Measurements from ENCODE around the gene CCR2.
A peak's percentile ranks its signal among the peaks of the same experiment; 100 is the strongest.

Gene CCR2

DNA sequence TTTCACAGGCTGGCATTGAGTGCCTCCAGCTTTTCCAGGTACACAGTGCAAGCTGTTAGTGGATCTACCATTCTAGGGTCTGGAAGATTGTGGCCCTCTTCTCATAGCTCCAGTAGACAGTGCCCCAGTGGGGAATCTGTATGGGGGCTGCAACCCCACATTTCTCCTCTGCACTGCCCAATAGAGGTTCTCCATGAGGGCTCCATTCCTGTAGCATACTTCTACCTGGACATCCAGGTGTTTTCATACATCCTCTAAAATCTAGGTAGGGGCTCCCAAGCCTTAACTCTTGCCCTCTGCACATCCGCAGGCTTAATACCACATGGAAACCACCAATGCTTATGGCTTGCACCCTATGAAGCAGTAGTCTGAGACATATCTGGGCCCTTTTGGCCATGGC is 15.1 kb upstream of the CCR2 start:
- Mint-ChIP-seq H3K9me3 (peaks cover 10% of the 10 kb centered on the region), H3K27me3 (no peaks in the 10 kb centered on the region), H3K4me1 (no peaks in the 10 kb centered on the region), H3K4me3 (no peak overlapping the region), H3K27ac (no peak overlapping the region), H3K36me3 (peaks cover 5% of the 10 kb centered on the region)
- no peak for ATAC-seq (ENCODE audit: low read depth)
- DNase-seq (ENCODE audit: low spot score in 2 of 2), result peak in 1 of 2 donors; percentile 5

- Mint-ChIP-seq H3K4me3 (no peak overlapping the region), H3K4me1 (peaks cover 11% of the 10 kb centered on the region), H3K9me3 (peaks cover 11% of the 10 kb centered on the region), H3K27ac (no peak overlapping the region), H3K27me3 (no peaks in the 10 kb centered on the region), H3K36me3 (no peaks in the 10 kb centered on the region)
- DNase-seq (ENCODE audit: low spot score in 2 of 2) (no peak), ATAC-seq (ENCODE audit: low read depth) (no peak)
Observed at GRCh38 chr3:46344476-46344875, 9.4 kb upstream of the CCR2 start.

DNA sequence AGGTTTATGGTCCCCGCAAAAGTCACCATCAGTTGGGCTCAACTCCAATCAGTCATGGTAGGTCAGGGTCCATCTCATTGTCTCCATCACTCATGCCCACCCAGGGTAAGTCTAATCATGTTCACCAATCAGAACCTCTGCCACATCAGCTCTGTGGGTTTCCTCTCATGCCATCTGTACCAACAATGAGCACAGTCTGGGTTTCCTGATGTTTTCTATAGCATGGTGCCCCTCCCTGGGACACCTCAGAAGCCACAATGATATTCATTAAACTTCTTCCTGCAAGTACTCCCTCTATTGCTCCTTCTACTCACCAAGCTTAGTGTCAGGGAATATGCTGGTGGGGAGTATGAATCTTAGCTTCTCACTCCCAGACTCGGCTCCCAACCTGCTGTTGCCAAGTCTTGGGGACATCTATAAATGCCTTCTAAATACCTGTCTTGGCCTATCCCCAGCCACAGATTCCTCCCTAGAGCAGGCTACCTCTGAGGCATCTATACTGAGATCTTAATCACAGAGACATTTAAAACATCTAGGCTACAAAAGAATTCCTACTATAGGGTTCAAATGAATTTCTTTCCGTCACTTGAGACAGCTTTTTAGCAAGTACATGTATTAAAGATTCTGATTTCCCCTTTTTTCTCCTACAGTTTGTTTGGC is 5.0 kb upstream of the CCR2 start:
- ATAC-seq (ENCODE audit: low read depth), result peak; percentile 23
- peaks cover 38% of the 10 kb centered on the region for H3K4me1 Mint-ChIP-seq
- H3K9me3 Mint-ChIP-seq, result peaks cover 5% of the 10 kb centered on the region
- H3K36me3 Mint-ChIP-seq, result no peaks in the 10 kb centered on the region
- peak overlapping the region; percentile 60 for H3K4me3 Mint-ChIP-seq
- H3K27me3 Mint-ChIP-seq, result no peaks in the 10 kb centered on the region
- peak overlapping the region; percentile 76 for H3K27ac Mint-ChIP-seq
- no peak for DNase-seq (ENCODE audit: low spot score in 2 of 2)

DNA sequence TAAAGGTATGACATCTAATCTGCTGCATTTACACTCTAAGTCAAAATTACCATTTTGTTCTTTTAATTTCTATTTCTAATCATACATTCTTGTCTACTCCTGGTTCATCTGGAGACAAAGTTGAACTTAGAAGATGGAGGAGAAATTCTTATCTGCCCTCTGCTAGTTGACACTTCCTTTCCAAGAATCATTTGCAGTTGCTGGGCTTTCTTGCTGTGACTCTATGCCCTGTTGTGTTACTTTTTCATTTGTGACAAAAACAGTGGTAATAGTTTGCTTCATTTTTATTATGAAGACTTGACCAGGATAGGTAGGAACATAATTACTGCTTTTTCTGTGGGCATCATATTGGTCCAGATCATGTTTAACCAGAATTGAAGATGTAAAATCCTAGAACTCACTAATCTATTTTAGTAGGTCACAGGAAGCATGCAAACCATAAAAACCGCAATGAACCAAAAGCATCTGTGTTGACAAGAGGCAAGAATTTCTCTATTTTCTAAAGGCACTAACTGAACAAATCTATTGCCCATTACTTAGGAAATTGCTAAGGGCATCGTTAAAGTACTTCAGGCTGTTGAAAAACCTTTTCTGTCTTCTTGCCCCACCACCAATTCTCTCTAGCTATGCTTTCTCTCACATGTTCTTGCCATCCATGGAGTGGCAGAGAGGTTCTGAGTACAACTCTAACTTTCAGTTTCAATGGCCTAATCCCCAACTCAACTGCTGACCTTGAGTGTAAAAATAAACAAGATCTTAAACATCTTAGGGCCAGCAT is 4.2 kb upstream of the CCR2 start:
- H3K9me3 Mint-ChIP-seq, result peaks cover 5% of the 10 kb centered on the region

DNA sequence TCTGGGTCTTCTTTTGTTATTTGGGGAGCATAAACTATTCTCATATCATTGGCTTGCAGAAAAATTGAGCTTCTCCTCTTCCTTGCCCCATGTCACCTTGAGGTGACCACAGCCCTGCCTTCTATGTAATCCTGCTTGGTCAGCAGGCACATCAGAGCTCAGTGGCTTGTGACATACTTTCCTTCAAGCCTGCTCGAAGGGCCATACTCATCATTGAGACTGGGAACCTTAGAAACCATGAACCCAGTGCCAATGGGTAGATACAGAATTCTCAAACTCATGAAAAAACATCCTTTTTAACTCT is 3.7 kb upstream of the CCR2 start:
- H3K27me3 Mint-ChIP-seq, result peaks cover 2% of the 10 kb centered on the region
- no peak for DNase-seq (ENCODE audit: low spot score in 2 of 2)
- H3K4me1 Mint-ChIP-seq, result peaks cover 46% of the 10 kb centered on the region
- H3K9me3 Mint-ChIP-seq, result peaks cover 5% of the 10 kb centered on the region
- H3K36me3 Mint-ChIP-seq, result peaks cover 2% of the 10 kb centered on the region
- no peak for ATAC-seq (ENCODE audit: low read depth)
- peak overlapping the region; percentile 60 for H3K4me3 Mint-ChIP-seq
- H3K27ac Mint-ChIP-seq, result peak overlapping the region; percentile 76

More for the DNA sequence above, 4.2 kb upstream of the CCR2 start:
- Mint-ChIP-seq H3K36me3 (no peaks in the 10 kb centered on the region), H3K4me1 (peaks cover 42% of the 10 kb centered on the region), H3K4me3 (peak overlapping the region; percentile 60), H3K27me3 (no peaks in the 10 kb centered on the region), H3K27ac (peak overlapping the region; percentile 76)
- no peak for DNase-seq (ENCODE audit: low spot score in 2 of 2)
- ATAC-seq (ENCODE audit: low read depth), result peak; percentile 65

DNA sequence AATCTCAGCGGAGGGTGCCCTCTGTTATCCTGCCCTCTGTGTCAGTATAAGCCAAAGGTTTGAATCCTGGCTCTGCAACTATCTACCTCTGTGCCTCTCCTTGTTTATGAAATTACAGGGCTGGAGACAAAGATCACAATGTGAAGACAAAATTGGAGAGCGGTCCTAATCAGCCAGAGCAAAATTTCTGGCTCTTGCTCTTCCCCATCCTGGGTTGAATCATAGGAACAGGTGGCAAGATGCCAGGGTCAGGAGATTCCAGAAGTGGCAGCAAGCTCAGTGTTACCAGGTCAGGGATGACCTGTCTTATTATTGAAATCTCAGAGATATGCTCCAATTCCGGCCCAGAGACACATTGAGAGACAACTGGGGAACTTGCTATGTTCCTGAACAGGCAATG is 2.3 kb upstream of the CCR2 start:
- H3K27me3 Mint-ChIP-seq, result peaks cover 2% of the 10 kb centered on the region
- DNase-seq (ENCODE audit: low spot score in 2 of 2), result no peak
- no peak overlapping the region for H3K27ac Mint-ChIP-seq
- no peak overlapping the region for H3K4me3 Mint-ChIP-seq
- H3K36me3 Mint-ChIP-seq, result peaks cover 2% of the 10 kb centered on the region
- peaks cover 4% of the 10 kb centered on the region for H3K9me3 Mint-ChIP-seq
- H3K4me1 Mint-ChIP-seq, result peaks cover 53% of the 10 kb centered on the region
- no peak for ATAC-seq (ENCODE audit: low read depth)

DNA sequence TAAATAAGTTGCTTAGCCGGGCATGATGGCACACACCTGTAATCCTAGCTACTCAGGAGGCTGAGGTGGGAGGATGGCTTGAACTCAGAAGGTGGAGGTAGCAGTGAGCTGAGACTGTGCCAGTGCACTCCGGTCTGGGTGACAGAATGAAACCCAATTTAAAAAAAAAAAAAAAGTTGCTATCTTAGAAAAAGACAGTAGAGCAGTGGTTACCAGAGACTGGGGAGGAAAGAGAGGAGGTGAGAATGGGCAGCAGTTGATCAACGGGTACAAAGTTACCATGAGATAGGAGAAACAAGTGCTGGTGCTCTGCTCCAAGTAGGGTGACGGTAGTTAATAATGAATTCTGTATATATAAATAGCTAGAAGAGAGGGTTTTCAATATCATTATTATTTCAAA is 821 bp upstream of the CCR2 start:
- no peak for ATAC-seq (ENCODE audit: low read depth)
- Mint-ChIP-seq H3K4me1 (peaks cover 54% of the 10 kb centered on the region), H3K4me3 (peak overlapping the region; percentile 6), H3K36me3 (peaks cover 4% of the 10 kb centered on the region), H3K27me3 (peaks cover 2% of the 10 kb centered on the region), H3K9me3 (peaks cover 4% of the 10 kb centered on the region), H3K27ac (no peak overlapping the region)
- no peak for DNase-seq (ENCODE audit: low spot score in 2 of 2)

DNA sequence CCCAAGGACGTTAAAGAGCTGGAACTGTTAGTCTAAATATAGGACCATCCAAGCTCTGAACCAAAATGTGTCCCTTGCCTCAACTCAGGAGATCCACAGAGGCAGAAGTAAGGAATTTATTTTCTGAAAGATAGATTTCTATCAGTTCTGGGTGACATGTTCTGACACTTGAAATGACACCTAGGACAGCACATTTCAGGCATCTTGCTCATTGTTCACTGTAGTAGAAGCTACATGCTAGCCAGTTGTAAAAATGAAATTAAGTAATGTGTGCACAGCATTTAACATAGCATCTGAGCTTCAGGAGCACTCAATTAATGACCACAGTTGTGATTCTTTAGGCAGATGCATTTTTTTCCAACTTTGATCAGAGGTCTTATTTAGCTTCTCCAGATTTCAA is 567 bp downstream of the CCR2 start:
- H3K9me3 Mint-ChIP-seq, result no peaks in the 10 kb centered on the region
- peaks cover 4% of the 10 kb centered on the region for H3K36me3 Mint-ChIP-seq
- no peak for ATAC-seq (ENCODE audit: low read depth)
- H3K27ac Mint-ChIP-seq, result no peak overlapping the region
- peaks cover 53% of the 10 kb centered on the region for H3K4me1 Mint-ChIP-seq
- DNase-seq (ENCODE audit: low spot score in 2 of 2), result no peak
- H3K27me3 Mint-ChIP-seq, result peaks cover 2% of the 10 kb centered on the region
- peak overlapping the region; percentile 88 for H3K4me3 Mint-ChIP-seq

GRCh38 chr3:46354984-46355383 is 1.1 kb downstream of the CCR2 start:
- Mint-ChIP-seq H3K36me3 (peaks cover 4% of the 10 kb centered on the region), H3K4me3 (peak overlapping the region; percentile 88), H3K4me1 (peaks cover 52% of the 10 kb centered on the region), H3K27me3 (peaks cover 2% of the 10 kb centered on the region), H3K9me3 (no peaks in the 10 kb centered on the region), H3K27ac (no peak overlapping the region)
- DNase-seq (ENCODE audit: low spot score in 2 of 2), result no peak
- ATAC-seq (ENCODE audit: low read depth), result no peak

GRCh38 chr3:46356276-46356675 is 2.4 kb downstream of the CCR2 start:
- Mint-ChIP-seq H3K27ac (no peak overlapping the region), H3K4me1 (peaks cover 57% of the 10 kb centered on the region), H3K4me3 (peak overlapping the region; percentile 27), H3K36me3 (peaks cover 4% of the 10 kb centered on the region), H3K27me3 (peaks cover 2% of the 10 kb centered on the region), H3K9me3 (no peaks in the 10 kb centered on the region)
- DNase-seq (ENCODE audit: low spot score in 2 of 2) (no peak), ATAC-seq (ENCODE audit: low read depth) (no peak)

- H3K9me3 Mint-ChIP-seq, result no peaks in the 10 kb centered on the region
Observed at GRCh38 chr3:46356909-46357308, 3.0 kb downstream of the CCR2 start.

DNA sequence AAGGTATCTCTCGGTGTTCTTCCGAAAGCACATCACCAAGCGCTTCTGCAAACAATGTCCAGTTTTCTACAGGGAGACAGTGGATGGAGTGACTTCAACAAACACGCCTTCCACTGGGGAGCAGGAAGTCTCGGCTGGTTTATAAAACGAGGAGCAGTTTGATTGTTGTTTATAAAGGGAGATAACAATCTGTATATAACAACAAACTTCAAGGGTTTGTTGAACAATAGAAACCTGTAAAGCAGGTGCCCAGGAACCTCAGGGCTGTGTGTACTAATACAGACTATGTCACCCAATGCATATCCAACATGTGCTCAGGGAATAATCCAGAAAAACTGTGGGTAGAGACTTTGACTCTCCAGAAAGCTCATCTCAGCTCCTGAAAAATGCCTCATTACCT is 4.6 kb downstream of the CCR2 start:
- DNase-seq (ENCODE audit: low spot score in 2 of 2) (no peak), ATAC-seq (ENCODE audit: low read depth) (no peak)
- H3K36me3 Mint-ChIP-seq, result peaks cover 4% of the 10 kb centered on the region
- no peaks in the 10 kb centered on the region for H3K9me3 Mint-ChIP-seq
- H3K27ac Mint-ChIP-seq, result no peak overlapping the region
- no peak overlapping the region for H3K4me3 Mint-ChIP-seq
- H3K27me3 Mint-ChIP-seq, result peaks cover 2% of the 10 kb centered on the region
- H3K4me1 Mint-ChIP-seq, result peaks cover 57% of the 10 kb centered on the region

More at GRCh38 chr3:46356909-46357308, 3.0 kb downstream of the CCR2 start:
- Mint-ChIP-seq H3K36me3 (peaks cover 4% of the 10 kb centered on the region), H3K27me3 (peaks cover 2% of the 10 kb centered on the region), H3K27ac (no peak overlapping the region), H3K4me3 (no peak overlapping the region), H3K4me1 (peaks cover 57% of the 10 kb centered on the region)
- DNase-seq (ENCODE audit: low spot score in 2 of 2), result no peak
- no peak for ATAC-seq (ENCODE audit: low read depth)

- peak overlapping the region; percentile 48 for H3K27ac Mint-ChIP-seq
- ATAC-seq (ENCODE audit: low read depth), result peak; percentile 48
- H3K4me1 Mint-ChIP-seq, result peaks cover 49% of the 10 kb centered on the region
Observed at GRCh38 chr3:46359733-46360493, 6.0 kb downstream of the CCR2 start.

GRCh38 chr3:46360907-46361306 is 7.0 kb downstream of the CCR2 start:
- Mint-ChIP-seq H3K4me3 (no peak overlapping the region), H3K9me3 (no peaks in the 10 kb centered on the region), H3K36me3 (peaks cover 2% of the 10 kb centered on the region), H3K27ac (peak overlapping the region; percentile 32), H3K27me3 (no peaks in the 10 kb centered on the region), H3K4me1 (peaks cover 42% of the 10 kb centered on the region)
- ATAC-seq (ENCODE audit: low read depth) (peak; percentile 32), DNase-seq (ENCODE audit: low spot score in 2 of 2) (peak in 1 of 2 donors; percentile 6)

More at GRCh38 chr3:46359733-46360493, 6.0 kb downstream of the CCR2 start:
- Mint-ChIP-seq H3K27me3 (peaks cover 2% of the 10 kb centered on the region), H3K4me3 (no peak overlapping the region), H3K9me3 (no peaks in the 10 kb centered on the region), H3K36me3 (peaks cover 4% of the 10 kb centered on the region)
- no peak for DNase-seq (ENCODE audit: low spot score in 2 of 2)
